ENCODE data around the gene MKNK2.

Gene MKNK2

GRCh38 chr19:2076526-2076944, 25.5 kb upstream of the MKNK2 start:
- H3K36me3 Mint-ChIP-seq (ENCODE audit: low read depth): peaks cover 58% of the 10 kb centered on the region

GRCh38 chr19:2072757-2073551, 21.9 kb upstream of the MKNK2 start:
- no peaks in the 10 kb centered on the region for H3K9me3 Mint-ChIP-seq
- H3K27me3 Mint-ChIP-seq (ENCODE audit: low read depth, poor library complexity): no peaks in the 10 kb centered on the region
- TF ChIP-seq CTCF (IDR thresholded peaks at IDR 0.05): no peak
- DNase-seq: no peak
- H3K36me3 Mint-ChIP-seq (ENCODE audit: low read depth): peaks cover 53% of the 10 kb centered on the region
- peak overlapping the region; percentile 82 for H3K27ac Mint-ChIP-seq
- no peak overlapping the region for H3K4me3 Mint-ChIP-seq
- peaks cover 5% of the 10 kb centered on the region for H3K4me1 Mint-ChIP-seq

More at GRCh38 chr19:2076526-2076944, 25.5 kb upstream of the MKNK2 start:
- no peaks in the 10 kb centered on the region for H3K27me3 Mint-ChIP-seq (ENCODE audit: low read depth, poor library complexity)
- no peak overlapping the region for H3K27ac Mint-ChIP-seq
- no peak overlapping the region for H3K4me3 Mint-ChIP-seq
- no peaks in the 10 kb centered on the region for H3K9me3 Mint-ChIP-seq
- no peak for TF ChIP-seq CTCF (IDR thresholded peaks at IDR 0.05)
- no peaks in the 10 kb centered on the region for H3K4me1 Mint-ChIP-seq
- DNase-seq: no peak

GRCh38 chr19:2070986-2071673, 20.1 kb upstream of the MKNK2 start:
- Mint-ChIP-seq H3K9me3 (no peaks in the 10 kb centered on the region), H3K4me3 (no peak overlapping the region), H3K27me3 (ENCODE audit: low read depth, poor library complexity) (no peaks in the 10 kb centered on the region), H3K36me3 (ENCODE audit: low read depth) (peaks cover 35% of the 10 kb centered on the region), H3K27ac (peak overlapping the region; percentile 92), H3K4me1 (peaks cover 5% of the 10 kb centered on the region)
- no peak for DNase-seq
- TF ChIP-seq CTCF (IDR thresholded peaks at IDR 0.05): no peak

GRCh38 chr19:2070436-2070827, 19.4 kb upstream of the MKNK2 start:
- no peaks in the 10 kb centered on the region for H3K27me3 Mint-ChIP-seq (ENCODE audit: low read depth, poor library complexity)
- H3K36me3 Mint-ChIP-seq (ENCODE audit: low read depth): peaks cover 31% of the 10 kb centered on the region
- TF ChIP-seq CTCF (IDR thresholded peaks at IDR 0.05): no peak
- H3K4me1 Mint-ChIP-seq: peaks cover 5% of the 10 kb centered on the region
- no peak overlapping the region for H3K4me3 Mint-ChIP-seq
- H3K9me3 Mint-ChIP-seq: no peaks in the 10 kb centered on the region
- no peak for DNase-seq
- peak overlapping the region; percentile 64 for H3K27ac Mint-ChIP-seq

- DNase-seq: no peak
- no peaks in the 10 kb centered on the region for H3K9me3 Mint-ChIP-seq
- H3K36me3 Mint-ChIP-seq (ENCODE audit: low read depth): no peaks in the 10 kb centered on the region
- no peak overlapping the region for H3K4me3 Mint-ChIP-seq
- peaks cover 42% of the 10 kb centered on the region for H3K4me1 Mint-ChIP-seq
- H3K27me3 Mint-ChIP-seq (ENCODE audit: low read depth, poor library complexity): no peaks in the 10 kb centered on the region
- H3K27ac Mint-ChIP-seq: peak overlapping the region; percentile 89
- no peak for TF ChIP-seq CTCF (IDR thresholded peaks at IDR 0.05)
These were observed 13.9 kb upstream of the MKNK2 start for GRCh38 chr19:2064788-2065524.

Data from nephron progenitor cell (in vitro differentiated cells).